K562 (cell line): Measurements from ENCODE around the gene STON2. TPM values are rescaled to one million over a fixed set of nuclear protein-coding genes. Genes with fewer than 3 reads are reported as not detected.
A peak's percentile ranks its signal among the peaks of the same experiment; 100 is the strongest.

ENCODE experiments used
- ATAC-seq: fragments of 200-7000 bp; cut with Tn5 transposase; 3 replicates; pipeline ENCODE4 v1.9.1; 2020; ENCODE audit warnings: moderate library complexity
- BruUV-seq: library from RNA; stranded (reverse); fragments of 400-500 nt; replicated peaks from 2 replicates; lab custom pipeline; 2021; lab: Mats Ljungman, UMichigan
- CTCF ChIA-PET: fragments of 300-600 bp; formaldehyde crosslinking; extraction: SDS; loops from one replicate; lab custom pipeline; 2021; ENCODE audit warnings: low intra/inter-chr PET ratio; lab: Yijun Ruan, JAX
- POLR2A ChIA-PET: fragments of 300-600, 350-650 bp; sonication (Branson Sonifier 250); formaldehyde crosslinking; extraction: SDS; loops from one replicate; lab custom pipeline; 2021; ENCODE audit warnings: antibody characterized with exemption, inconsistent platforms; lab: Yijun Ruan, JAX
- DNase-seq, 4 experiments: peaks; one replicate each; pipeline versions ENCODE4 v3.0.0 to v3.0.0-alpha.2; 2011 to 2018; ENCODE audit warnings: low spot score in 3 of 4, mixed read lengths in 3 of 4; ENCODE audit errors: extremely low read depth in 1 of 4
- FAIRE-seq: peaks from 2 replicates; lab custom pipeline; 2011; peaks lifted over from hg19 to GRCh38; lab: Jason Lieb, UNC
- H2AFZ ChIP-seq: 2 replicates; pipeline ENCODE4 v1.6.0; 2011; ENCODE audit warnings: low read depth, low read length, control low read depth, inconsistent platforms
- H3K27ac ChIP-seq: fragments of 200-600 bp; 3 replicates; pipeline ENCODE4 v1.8.0; 2011; ENCODE audit warnings: low read depth, mild to moderate bottlenecking, control low read depth, inconsistent platforms, low read length, moderate library complexity, mixed read lengths; ENCODE audit errors: extremely low read depth
- H3K27me3 ChIP-seq, 2 experiments: fragments of 300-600 bp in 1 of 2; 2 replicates in 1 of 2; 3 replicates in 1 of 2; pipeline versions ENCODE4 v1.6.0 to v1.8.0; 2011; ENCODE audit warnings: inconsistent platforms in 2 of 2, low read length in 2 of 2, mild to moderate bottlenecking in 1 of 2, mixed read lengths in 1 of 2, moderate library complexity in 1 of 2; ENCODE audit not compliant: control insufficient read depth in 2 of 2, insufficient read depth in 2 of 2
- H3K36me3 ChIP-seq: fragments of 300-600 bp; 3 replicates; pipeline ENCODE4 v1.8.0; 2011; ENCODE audit warnings: mild to moderate bottlenecking, low read length, inconsistent platforms; ENCODE audit not compliant: control insufficient read depth, insufficient read depth
- H3K4me1 ChIP-seq, 2 experiments: fragments of 200-600 bp in 1 of 2; replicated peaks in 1 of 2; 2 replicates in 1 of 2; 3 replicates in 1 of 2; pipeline versions ENCODE4 v1.5.1 to v1.8.0; 2011; ENCODE audit warnings: inconsistent platforms in 2 of 2, low read length in 2 of 2, mild to moderate bottlenecking in 1 of 2, mixed read lengths in 1 of 2, moderate library complexity in 1 of 2; ENCODE audit not compliant: control insufficient read depth in 2 of 2, insufficient read depth in 2 of 2
- H3K4me2 ChIP-seq: 2 replicates; pipeline ENCODE4 v1.6.1; 2011; ENCODE audit warnings: low read length, control low read depth, inconsistent platforms, mixed read lengths; ENCODE audit not compliant: insufficient read depth
- H3K4me3 ChIP-seq: fragments of 200-600 bp; sonication (generic), shearing (Covaris generic); 2 replicates; pipeline ENCODE4 v1.5.1; 2016; ENCODE audit warnings: control low read depth, inconsistent platforms
- H3K79me2 ChIP-seq: fragments of 200-600 bp; 3 replicates; pipeline ENCODE4 v1.8.0; 2011; ENCODE audit warnings: low read length, inconsistent platforms; ENCODE audit not compliant: control insufficient read depth, insufficient read depth
- H3K9ac ChIP-seq, 2 experiments: 2 replicates each; pipeline versions ENCODE4 v1.6.0 to v1.6.1; 2011; ENCODE audit warnings: low read depth in 2 of 2, low read length in 2 of 2, control low read depth in 1 of 2, inconsistent platforms in 1 of 2, mild to moderate bottlenecking in 1 of 2, mixed read lengths in 1 of 2; ENCODE audit not compliant: insufficient read depth in 1 of 2
- H3K9me1 ChIP-seq: one replicate; pipeline ENCODE4 v1.6.0; 2011; ENCODE audit warnings: inconsistent platforms, mild to moderate bottlenecking, low read length, moderate library complexity; ENCODE audit not compliant: control insufficient read depth, insufficient read depth
- H3K9me3 ChIP-seq: replicated peaks from 2 replicates; pipeline ENCODE4 v1.5.1; 2011; ENCODE audit warnings: low read depth, low read length, inconsistent platforms; ENCODE audit not compliant: control insufficient read depth, insufficient read depth
- H4K20me1 ChIP-seq: replicated peaks from 2 replicates; pipeline ENCODE4 v1.6.1; 2011; ENCODE audit warnings: low read length, inconsistent platforms, mixed read lengths; ENCODE audit not compliant: control insufficient read depth, insufficient read depth
- ARHGAP35 ChIP-seq: fragments of 450-650 bp; IDR thresholded peaks from 2 replicates; pipeline ENCODE4 v1.6.1; 2018; ENCODE audit not compliant: partially characterized antibody
- CBFA2T2 ChIP-seq: fragments of 450-650 bp; conservative IDR thresholded peaks from 2 replicates; pipeline ENCODE4 v1.6.1; 2017; ENCODE audit warnings: mild to moderate bottlenecking
- CHD7 ChIP-seq: fragments of 200-600 bp; sonication (generic); IDR thresholded peaks from one replicate; pipeline ENCODE4 v1.6.1; 2012; ENCODE audit warnings: mild to moderate bottlenecking, low read depth, low read length, inconsistent platforms
- CREB5 ChIP-seq: fragments of 250-450 bp; sonication (Bioruptor Pico); IDR thresholded peaks from 2 replicates; pipeline ENCODE4 v1.5.0; 2020; ENCODE audit warnings: mild to moderate bottlenecking
- HCFC1 ChIP-seq: IDR thresholded peaks from 2 replicates; pipeline ENCODE4 v1.6.1; 2012; ENCODE audit warnings: low read depth, low read length, improper control_type of control experiment
- MAFF ChIP-seq: IDR thresholded peaks from 2 replicates; pipeline ENCODE4 v1.6.1; 2012; ENCODE audit warnings: low read length, improper control_type of control experiment
- MTA3 ChIP-seq: fragments of 450-650 bp; formaldehyde crosslinking; IDR thresholded peaks from 2 replicates; pipeline ENCODE4 v1.6.1; 2017; ENCODE audit warnings: mild to moderate bottlenecking, borderline replicate concordance
- RBM17 ChIP-seq: fragments of 200-400 bp; formaldehyde crosslinking; IDR thresholded peaks from 2 replicates; pipeline ENCODE4 v1.6.1; 2017; ENCODE audit warnings: low read depth, mild to moderate bottlenecking, low read length, borderline replicate concordance
- SMARCA4 ChIP-seq: fragments of 450-650 bp; IDR thresholded peaks from 2 replicates; pipeline ENCODE4 v1.6.1; 2016
- ZNF436 ChIP-seq: fragments of 250-450, 450-650 bp; sonication (Bioruptor Pico); formaldehyde crosslinking; IDR thresholded peaks from 2 replicates; pipeline ENCODE4 v1.7.0; 2020; ENCODE audit warnings: mild to moderate bottlenecking
- WGBS: fragments of 100-300 bp; shearing (Covaris generic); methylation state at CpG from one replicate; pipeline ENCODE4 v1.1.6; 2016; ENCODE audit warnings: low coverage, mixed read lengths; ENCODE audit not compliant: insufficient coverage; ENCODE audit errors: missing lambda C conversion rate; 5-methylcytosine and 5-hydroxymethylcytosine counted together
- in situ Hi-C: fragments of 300-500 bp; cut with MboI; formaldehyde crosslinking; loops from 4 replicates; pipeline ENCODE4 v1.15.0; 2018; ENCODE audit warnings: inconsistent platforms, mixed read lengths
- intact Hi-C: fragments of 100-400 bp; cut with micrococcal nuclease; formaldehyde crosslinking; loops from 2 replicates; pipeline ENCODE4 v1.14.2; 2022
- polyA plus RNA-seq, 8 experiments: library from polyadenylated mRNA; depleted of rRNA in 4 of 8; stranded (reverse) in 5 of 8; unstranded in 3 of 8; fragments of >200 nt; fragmentation: Nextera tagmentation in 2 of 8; fragmentation: Illumina TruSeq in 1 of 8; extraction: Ambion mirVana in 2 of 8; extraction: Trizol in 1 of 8; gene quantifications; 2 replicates each; pipeline versions ENCODE4 v1.2.1 to v1.2.3, GENCODE V29; 2011 to 2014; ENCODE audit warnings: inconsistent platforms in 1 of 8, missing spikeins in 1 of 8
- total RNA-seq, 7 experiments: library from RNA; depleted of rRNA in 6 of 7; stranded (reverse); fragments of >200 nt in 6 of 7; fragmentation: Illumina TruSeq in 2 of 7; extraction: Trizol in 2 of 7; gene quantifications; 2 replicates each; pipeline versions ENCODE4 v1.2.1 to v1.2.3, GENCODE V29; 2011 to 2021; ENCODE audit warnings: low replicate concordance in 1 of 7

STON2 gene
- total and polyA plus RNA-seq, 9 of the 15 experiments (the other 6 are each of a cell fraction or from before 2014, with no cell fraction given), result 7.8 to 99.3 (median 53.5) TPM

GRCh38 chr14:81303258-81303935 lies 96.7 kb downstream of the STON2 start:
- DNase-seq (peak; percentile 51 to 77 (median 59)), FAIRE-seq (peak; percentile 89), ATAC-seq (peak; percentile 88)
- Histone ChIP-seq H3K9me3 (no peaks in the 10 kb centered on the region), H3K36me3 (peaks cover 21% of the 10 kb centered on the region; the same call in 2 of the 3 replicates), H3K4me2 (peak overlapping the region; percentile 40; the same call in 1 of the 2 replicates), H3K79me2 (peaks cover 52% of the 10 kb centered on the region), H3K4me3 (no peak overlapping the region), H4K20me1 (peaks cover 15% of the 10 kb centered on the region), H3K27me3 (no peaks in the 10 kb centered on the region), H3K4me1 (peaks cover 15 to 30% of the 10 kb centered on the region in 2 experiments; a peak in 4 of 5 replicates), H3K9me1 (no peaks in the 10 kb centered on the region), H3K27ac (peak overlapping the region; percentile 87), H2AFZ (no peak overlapping the region), H3K9ac (peak overlapping the region in 1 of 2 experiments; percentile 27; a peak in 2 of 4 replicates)
- POLR2A ChIA-PET, result no interaction called here
- intact Hi-C loops, result loop anchor here (5.0 kb wide), 1 partner anchor 129 kb away; no protein-coding TSS in a partner anchor
- no TSS peak for BruUV-seq
- WGBS, result 7% methylated on average over 5 of the region's 5 CpGs
- CTCF ChIA-PET, result no interaction called here
- in situ Hi-C loops, result no loop called here
- TF ChIP-seq MAFF (peak; percentile 68), CHD7 (no peak), MTA3 (no peak), CBFA2T2 (peak; percentile 67), RBM17 (no peak), SMARCA4 (peak; percentile 73), CREB5 (CRISPR knock-in tag) (no peak), ZNF436 (CRISPR knock-in tag) (no peak), HCFC1 (no peak), ARHGAP35 (no peak)
